ENCODE data around the gene LYPD4. TPM values are rescaled to one million over a fixed set of nuclear protein-coding genes. Genes with fewer than 3 reads are reported as not detected.

The LYPD4 gene
- total RNA-seq, 1 experiment from 2014 or later, result not detected

DNA sequence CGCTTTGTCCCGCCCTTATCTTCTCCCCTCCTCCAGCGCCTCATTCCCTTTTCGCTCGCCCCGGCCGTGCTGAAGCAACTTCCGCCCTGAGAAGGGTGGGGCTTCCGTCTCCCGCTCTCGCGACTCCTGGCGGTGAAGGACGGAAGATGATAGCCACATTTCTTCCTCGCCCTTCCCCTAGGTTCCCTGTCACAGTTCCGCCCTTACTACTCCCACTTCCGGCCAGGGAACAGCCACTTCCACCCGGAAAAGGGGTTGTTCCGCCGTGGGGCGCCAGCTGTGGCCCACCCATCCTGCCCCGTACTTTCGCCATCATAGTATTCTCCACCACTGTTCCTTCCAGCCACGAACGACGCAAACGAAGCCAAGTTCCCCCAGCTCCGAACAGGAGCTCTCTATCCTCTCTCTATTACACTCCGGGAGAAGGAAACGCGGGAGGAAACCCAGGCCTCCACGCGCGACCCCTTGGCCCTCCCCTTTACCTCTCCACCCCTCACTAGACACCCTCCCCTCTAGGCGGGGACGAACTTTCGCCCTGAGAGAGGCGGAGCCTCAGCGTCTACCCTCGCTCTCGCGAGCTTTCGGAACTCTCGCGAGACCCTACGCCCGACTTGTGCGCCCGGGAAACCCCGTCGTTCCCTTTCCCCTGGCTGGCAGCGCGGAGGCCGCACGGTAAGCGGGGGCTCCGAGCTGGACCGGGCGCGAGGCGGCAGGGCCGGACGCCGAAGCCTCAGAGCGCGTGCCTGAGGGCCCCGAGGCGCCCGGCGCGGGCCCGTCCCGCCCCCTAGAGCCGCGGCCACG lies 15.3 kb upstream of the LYPD4 start, which contains the start of gene RPS19:
TSS of gene RPS19 (plus strand) at position 638 of the 801 bp plus-strand sequence. CDS start 520 bp downstream, outside the sequence.
- H3K9me3 Mint-ChIP-seq, result no peaks in the 10 kb centered on the region
- ATAC-seq (peak; percentile 89), DNase-seq (ENCODE audit: low spot score) (peak; percentile 98)
- peak within 1 kb of the TSS; percentile 94 for H3K4me3 Mint-ChIP-seq
- ChIA-PET CTCF (interaction anchor here (0.6 to 2.1 kb wide), 31 partner anchors 9 to 507 kb away, joined by 3 to 14 read pairs (median 4); partner anchors contain the start of genes DMRTC2, LYPD4 and RABAC1), POLR2A (interaction anchor here (0.6 to 2.7 kb wide), 8 partner anchors 9 to 176 kb away, joined by 3 to 30 read pairs (median 4); no protein-coding TSS in a partner anchor)
- peak within 1 kb of the TSS; percentile 99 for H3K27ac Mint-ChIP-seq
- H3K27me3 Mint-ChIP-seq (ENCODE audit: low read depth), result peaks cover 13% of the 10 kb centered on the region
- peaks cover 43% of the 10 kb centered on the region for H3K36me3 Mint-ChIP-seq
- peaks cover 43% of the 10 kb centered on the region for H3K4me1 Mint-ChIP-seq
- peak; percentile 46; the same call in 1 of the 2 replicates for TF ChIP-seq CREM (CRISPR knock-in tag; IDR thresholded peaks at IDR 0.05)
- no peak for TF ChIP-seq NR1H2 (CRISPR knock-in tag; IDR thresholded peaks at IDR 0.05)
- 0 out of 2 replicates have a peak, but pooled peaks have one; percentile 24 for TF ChIP-seq ESRRA (CRISPR knock-in tag; IDR thresholded peaks at IDR 0.05; ENCODE audit: borderline replicate concordance)
- no peak for TF ChIP-seq STAT6 (CRISPR knock-in tag; conservative IDR thresholded peaks at IDR 0.05; ENCODE audit: low read depth)
- peak; percentile 10; the same call in 1 of the 2 replicates for TF ChIP-seq USF2 (CRISPR knock-in tag; IDR thresholded peaks at IDR 0.05)
- peak; percentile 75; the same call in 1 of the 2 replicates for TF ChIP-seq IRF1 (CRISPR knock-in tag; IDR thresholded peaks at IDR 0.05)
- TF ChIP-seq CTCF (IDR thresholded peaks at IDR 0.05), result 0 out of 2 replicates have a peak, but pooled peaks have one; percentile 23
- TF ChIP-seq ZNF219 (CRISPR knock-in tag; IDR thresholded peaks at IDR 0.05; ENCODE audit: borderline replicate concordance), result peak; percentile 77; the same call in 1 of the 2 replicates
- peak; percentile 59; the same call in 1 of the 2 replicates for TF ChIP-seq ZMAT4 (CRISPR knock-in tag; IDR thresholded peaks at IDR 0.05)
- TF ChIP-seq ELF4 (CRISPR knock-in tag; IDR thresholded peaks at IDR 0.05; ENCODE audit: low read depth), result no peak
- TF ChIP-seq ETV6 (CRISPR knock-in tag; IDR thresholded peaks at IDR 0.05), result peak; percentile 100
- TF ChIP-seq EMX1 (CRISPR knock-in tag; IDR thresholded peaks at IDR 0.05), result no peak; the same call in 1 of the 2 replicates
- no peak for TF ChIP-seq MYBL2 (CRISPR knock-in tag; IDR thresholded peaks at IDR 0.05)
- TF ChIP-seq NR3C1 (CRISPR knock-in tag; conservative IDR thresholded peaks at IDR 0.05; ENCODE audit: low read depth), result no peak
- no peak for TF ChIP-seq SMAD4 (CRISPR knock-in tag; IDR thresholded peaks at IDR 0.05)
- peak; percentile 53 for TF ChIP-seq JUN (CRISPR knock-in tag; IDR thresholded peaks at IDR 0.05)
- no peak for TF ChIP-seq ATF2 (CRISPR knock-in tag; IDR thresholded peaks at IDR 0.05; ENCODE audit: borderline replicate concordance, low read depth)
- TF ChIP-seq SP1 (CRISPR knock-in tag; conservative IDR thresholded peaks at IDR 0.05), result peak; percentile 100
- peak; percentile 63; the same call in 1 of the 2 replicates for TF ChIP-seq FOXK1 (CRISPR knock-in tag; IDR thresholded peaks at IDR 0.05)
- no peak for TF ChIP-seq KAT7 (CRISPR knock-in tag; IDR thresholded peaks at IDR 0.05; ENCODE audit: borderline replicate concordance)
- TF ChIP-seq, protein P1, sequence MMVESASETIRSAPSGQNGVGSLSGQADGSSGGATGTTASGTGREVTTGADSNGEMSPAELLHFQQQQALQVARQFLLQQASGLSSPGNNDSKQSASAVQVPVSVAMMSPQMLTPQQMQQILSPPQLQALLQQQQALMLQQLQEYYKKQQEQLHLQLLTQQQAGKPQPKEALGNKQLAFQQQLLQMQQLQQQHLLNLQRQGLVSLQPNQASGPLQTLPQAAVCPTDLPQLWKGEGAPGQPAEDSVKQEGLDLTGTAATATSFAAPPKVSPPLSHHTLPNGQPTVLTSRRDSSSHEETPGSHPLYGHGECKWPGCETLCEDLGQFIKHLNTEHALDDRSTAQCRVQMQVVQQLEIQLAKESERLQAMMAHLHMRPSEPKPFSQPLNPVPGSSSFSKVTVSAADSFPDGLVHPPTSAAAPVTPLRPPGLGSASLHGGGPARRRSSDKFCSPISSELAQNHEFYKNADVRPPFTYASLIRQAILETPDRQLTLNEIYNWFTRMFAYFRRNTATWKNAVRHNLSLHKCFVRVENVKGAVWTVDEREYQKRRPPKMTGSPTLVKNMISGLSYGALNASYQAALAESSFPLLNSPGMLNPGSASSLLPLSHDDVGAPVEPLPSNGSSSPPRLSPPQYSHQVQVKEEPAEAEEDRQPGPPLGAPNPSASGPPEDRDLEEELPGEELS (CRISPR knock-in tag; IDR thresholded peaks at IDR 0.05), result peak; percentile 92
- TF ChIP-seq TEAD1 (CRISPR knock-in tag; IDR thresholded peaks at IDR 0.05), result peak; percentile 77
- TF ChIP-seq, protein P2, sequence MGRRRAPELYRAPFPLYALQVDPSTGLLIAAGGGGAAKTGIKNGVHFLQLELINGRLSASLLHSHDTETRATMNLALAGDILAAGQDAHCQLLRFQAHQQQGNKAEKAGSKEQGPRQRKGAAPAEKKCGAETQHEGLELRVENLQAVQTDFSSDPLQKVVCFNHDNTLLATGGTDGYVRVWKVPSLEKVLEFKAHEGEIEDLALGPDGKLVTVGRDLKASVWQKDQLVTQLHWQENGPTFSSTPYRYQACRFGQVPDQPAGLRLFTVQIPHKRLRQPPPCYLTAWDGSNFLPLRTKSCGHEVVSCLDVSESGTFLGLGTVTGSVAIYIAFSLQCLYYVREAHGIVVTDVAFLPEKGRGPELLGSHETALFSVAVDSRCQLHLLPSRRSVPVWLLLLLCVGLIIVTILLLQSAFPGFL (CRISPR knock-in tag; IDR thresholded peaks at IDR 0.05; ENCODE audit: borderline replicate concordance), result no peak
- no peak for TF ChIP-seq FOXJ3 (CRISPR knock-in tag; IDR thresholded peaks at IDR 0.05; ENCODE audit: borderline replicate concordance)

Measured in WTC11 (cell line).